ENCODE results near the gene CFP. TPM values are rescaled to one million over a fixed set of nuclear protein-coding genes. Genes with fewer than 3 reads are reported as not detected.

The CFP gene
- total and polyA plus RNA-seq, 2 of the 13 experiments (the other 11 are each of a cell fraction or from before 2014, with no cell fraction given) = 0.01 TPM; not detected in 1

GRCh38 chrX:47613082-47613481 is 16.6 kb downstream of the CFP start:
- H3K27me3 ChIP-seq (ENCODE audit: control insufficient read depth in 1 of 2, insufficient read depth in 2 of 2, low read length in 2 of 2) = no peaks in the 10 kb centered on the region
- no peak overlapping the region for H3K4me3 ChIP-seq (replicated peaks in 1 of 3; ENCODE audit: insufficient read depth in 1 of 3, low read depth in 2 of 3, low read length in 3 of 3)
- H3K36me3 ChIP-seq (replicated peaks in 1 of 2; ENCODE audit: control insufficient read depth in 1 of 2, insufficient read depth in 2 of 2, low read length in 2 of 2) = no peaks in the 10 kb centered on the region
- ATAC-seq = no peak
- no peak overlapping the region for H3K4me2 ChIP-seq (ENCODE audit: low read depth, low read length)
- DNase-seq (ENCODE audit: low spot score) = no peak
- no peaks in the 10 kb centered on the region for H3K79me2 ChIP-seq (ENCODE audit: insufficient read depth, low read length)
- H3K4me1 ChIP-seq (ENCODE audit: insufficient read depth, low read length) = no peaks in the 10 kb centered on the region
- FAIRE-seq = no peak
- no peaks in the 10 kb centered on the region for H4K20me1 ChIP-seq (ENCODE audit: insufficient read depth, low read length)
- BruUV-seq (replicated peaks) = no TSS peak
- H3K9me3 ChIP-seq (ENCODE audit: low read length) = no peaks in the 10 kb centered on the region
- no peak overlapping the region for H3K27ac ChIP-seq (ENCODE audit: extremely low read length, insufficient read depth, low read length)
- no peak overlapping the region for H2AFZ ChIP-seq (ENCODE audit: low read length)
- in situ Hi-C loops (cut with HindIII; ENCODE audit: extremely low pct_ligation_motif_present, low pct_unique_long_range_greater_than_20kb) (no loop called here), intact Hi-C loops (cut with micrococcal nuclease; ENCODE audit: unreplicated experiment) (no loop called here)
- WGBS (ENCODE audit: low lambda C conversion rate) = 0% methylated on average over 4 of the region's 8 CpGs
- no peak overlapping the region for H3K9ac ChIP-seq (ENCODE audit: insufficient read depth, low read depth, low read length)
- CTCF ChIA-PET (ENCODE audit: low intra/inter-chr PET ratio, low total read pairs) = no interaction called here
- POLR2A ChIA-PET = no interaction called here
- TF ChIP-seq TBP (CRISPR knock-in tag; IDR thresholded peaks at IDR 0.05) (no peak), POLR2A (IDR thresholded peaks at IDR 0.05; ENCODE audit: insufficient read depth in 1 of 2, low read depth in 2 of 2, low read length in 2 of 2) (no peak), ZGPAT (CRISPR knock-in tag; IDR thresholded peaks at IDR 0.05) (no peak), DNMT3B (CRISPR knock-in tag; conservative IDR thresholded peaks at IDR 0.05) (no peak), ZBTB7B (CRISPR knock-in tag; IDR thresholded peaks at IDR 0.05) (no peak), ZNF619 (CRISPR knock-in tag; IDR thresholded peaks at IDR 0.05) (no peak), STAG1 (CRISPR knock-in tag; IDR thresholded peaks at IDR 0.05) (no peak), CEBPG (CRISPR knock-in tag; IDR thresholded peaks at IDR 0.05) (no peak), ZNF749 (CRISPR knock-in tag; IDR thresholded peaks at IDR 0.05; ENCODE audit: borderline replicate concordance) (no peak), ZNF101 (CRISPR knock-in tag; IDR thresholded peaks at IDR 0.05; ENCODE audit: borderline replicate concordance, low read depth) (no peak), KDM5B (CRISPR knock-in tag; IDR thresholded peaks at IDR 0.05; ENCODE audit: borderline replicate concordance) (no peak), ZNF577 (CRISPR knock-in tag; IDR thresholded peaks at IDR 0.05; ENCODE audit: borderline replicate concordance, low read depth) (no peak), CHCHD3 (CRISPR knock-in tag; IDR thresholded peaks at IDR 0.05) (no peak), ZNF564 (CRISPR knock-in tag; IDR thresholded peaks at IDR 0.05) (no peak), FOXC1 (CRISPR knock-in tag; IDR thresholded peaks at IDR 0.05; ENCODE audit: borderline replicate concordance) (no peak), ZNF30 (CRISPR knock-in tag; IDR thresholded peaks at IDR 0.05) (no peak), POGZ (CRISPR knock-in tag; IDR thresholded peaks at IDR 0.05) (no peak), ZNF142 (CRISPR knock-in tag; IDR thresholded peaks at IDR 0.05) (no peak), HMGXB4 (CRISPR knock-in tag; IDR thresholded peaks at IDR 0.05; ENCODE audit: borderline replicate concordance in 1 of 2, low read depth in 1 of 2) (no peak)

Data from HepG2 (cell line).